Muscle layer of colon (tissue), 2 donors: ENCODE measurements around the gene TUNAR.

Experiments
- H3K27ac ChIP-seq: one replicate; pipeline ENCODE4 v1.7.0; 2013; ENCODE audit warnings: low read depth, mild to moderate bottlenecking, low read length, moderate library complexity
- H3K27me3 ChIP-seq, 2 donors: one replicate each; pipeline ENCODE4 v1.7.0; 2013; ENCODE audit warnings: low read length in 2 of 2, mild to moderate bottlenecking in 2 of 2; ENCODE audit not compliant: insufficient read depth in 2 of 2, control insufficient read depth in 1 of 2
- H3K36me3 ChIP-seq: one replicate; pipeline ENCODE4 v1.7.0; 2013; ENCODE audit warnings: mild to moderate bottlenecking, low read length; ENCODE audit not compliant: insufficient read depth
- H3K4me1 ChIP-seq: one replicate; pipeline ENCODE4 v1.7.0; 2013; ENCODE audit warnings: mild to moderate bottlenecking, low read length; ENCODE audit not compliant: insufficient read depth
- H3K4me3 ChIP-seq, 2 donors: one replicate each; pipeline ENCODE4 v1.7.0; 2013; ENCODE audit warnings: low read length in 2 of 2, low read depth in 1 of 2, mild to moderate bottlenecking in 1 of 2, moderate library complexity in 1 of 2
- H3K9ac ChIP-seq: one replicate; pipeline ENCODE4 v1.7.0; 2013; ENCODE audit warnings: low read length
- H3K9me3 ChIP-seq: one replicate; pipeline ENCODE4 v1.7.0; 2013; ENCODE audit warnings: mild to moderate bottlenecking, low read length
- donor health status: abdominal sarcoma.
- donor health status: Adenocarcinoma of cecum.

The TUNAR gene

DNA sequence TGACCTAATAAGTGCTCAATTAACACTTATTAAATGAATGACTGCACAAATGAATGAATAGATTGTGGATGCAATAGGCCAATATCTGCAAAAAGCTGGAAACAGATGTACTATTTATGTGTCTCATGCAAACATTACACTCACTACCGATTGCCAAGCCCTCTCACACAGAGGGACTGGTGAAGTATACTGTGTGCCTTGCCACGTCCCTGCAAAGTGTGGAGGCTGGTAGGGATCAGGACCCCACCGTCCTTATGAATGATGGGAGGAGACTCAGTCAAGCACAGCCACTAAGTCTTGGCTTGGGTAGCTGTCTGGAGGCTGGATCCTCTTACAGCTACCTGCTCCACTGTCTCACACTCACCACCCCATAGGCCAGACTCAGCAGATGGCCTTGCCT lies 3.9 kb upstream of the TUNAR start:
- Histone ChIP-seq H3K27me3 (peaks cover 9 to 31% of the 10 kb centered on the region in 2 donors), H3K9ac (no peak overlapping the region), H3K4me1 (no peaks in the 10 kb centered on the region), H3K4me3 (no peak overlapping the region), H3K9me3 (no peaks in the 10 kb centered on the region), H3K36me3 (no peaks in the 10 kb centered on the region), H3K27ac (no peak overlapping the region)

DNA sequence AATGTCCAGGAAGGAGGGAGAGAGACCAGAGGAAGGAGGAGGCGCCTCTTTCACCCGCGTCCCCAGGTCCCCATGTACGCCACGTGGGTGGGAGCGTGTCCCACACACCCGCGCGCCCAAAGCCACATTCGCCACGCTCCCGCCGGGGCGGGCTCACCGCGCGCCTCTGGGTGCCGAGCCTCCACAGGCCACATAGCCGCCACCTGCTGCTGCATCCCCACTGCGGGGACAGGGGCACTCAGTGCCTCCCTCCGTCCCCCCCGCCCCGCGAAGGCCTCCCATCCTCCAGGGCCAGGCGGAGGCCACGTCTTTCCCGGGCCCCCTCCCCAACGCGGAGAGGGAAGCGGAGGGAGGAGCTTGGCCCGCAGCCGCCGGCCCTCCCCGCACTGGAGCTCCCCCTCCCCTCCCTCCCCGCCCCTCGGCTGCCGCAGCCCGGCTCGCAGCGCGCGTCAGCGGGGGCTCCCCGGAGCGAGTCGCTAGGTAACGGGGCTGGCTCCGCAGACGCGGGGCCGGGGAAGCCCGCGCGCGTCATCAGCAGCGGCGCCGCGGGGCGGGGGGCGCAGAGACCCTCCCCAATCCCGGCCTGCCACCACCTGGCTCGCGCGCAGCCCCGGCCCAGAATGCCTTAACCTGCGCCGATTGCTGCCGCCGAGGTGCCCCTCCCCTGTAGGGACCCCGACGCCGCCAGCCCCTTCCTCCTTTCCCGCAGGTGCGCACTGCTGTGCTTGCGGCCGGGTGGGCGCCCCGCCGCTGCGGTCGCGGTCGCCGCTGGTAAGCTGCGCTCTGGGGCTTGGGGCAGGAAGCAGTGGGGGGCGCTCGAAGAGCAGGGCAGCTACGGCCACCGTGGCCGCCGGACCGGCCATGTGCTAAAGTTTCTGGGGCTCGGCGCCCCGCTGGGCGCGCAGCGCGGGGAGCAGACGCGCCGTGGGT lies 536 bp upstream of the TUNAR start:
- peak overlapping the region in 1 of 2 donors; percentile 20 for H3K4me3 ChIP-seq

DNA sequence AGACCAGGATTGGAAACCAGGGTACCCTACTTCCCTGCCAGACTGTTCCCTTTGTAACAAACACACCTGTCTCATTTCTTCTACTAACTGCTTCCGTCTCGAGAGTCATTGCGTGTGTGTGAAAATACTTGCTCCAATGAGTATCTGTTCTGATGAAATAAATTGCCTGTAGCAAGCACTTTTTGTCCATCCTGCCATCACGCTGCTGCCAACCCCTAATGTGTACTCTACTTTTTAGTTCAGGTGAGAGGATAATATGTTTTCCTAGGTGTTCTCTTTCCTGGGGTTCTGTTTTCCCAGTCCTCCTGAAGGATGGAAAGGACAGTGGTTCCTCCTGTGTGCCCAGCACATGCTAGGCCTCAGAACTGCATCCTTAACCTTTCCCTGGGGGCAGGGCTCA lies 1.0 kb downstream of the TUNAR start:
- no peak overlapping the region for H3K4me3 ChIP-seq
- H3K9ac ChIP-seq, result no peak overlapping the region
- no peaks in the 10 kb centered on the region for H3K36me3 ChIP-seq
- H3K9me3 ChIP-seq, result no peaks in the 10 kb centered on the region
- H3K27ac ChIP-seq, result no peak overlapping the region
- H3K4me1 ChIP-seq, result no peaks in the 10 kb centered on the region
- peaks cover 9 to 35% of the 10 kb centered on the region in 2 donors for H3K27me3 ChIP-seq

More for the DNA sequence above, 536 bp upstream of the TUNAR start:
- H3K27ac ChIP-seq, result no peak overlapping the region
- H3K27me3 ChIP-seq, result peaks cover 9 to 35% of the 10 kb centered on the region in 2 donors
- H3K9ac ChIP-seq, result no peak overlapping the region
- H3K36me3 ChIP-seq, result no peaks in the 10 kb centered on the region
- H3K4me1 ChIP-seq, result no peaks in the 10 kb centered on the region
- H3K9me3 ChIP-seq, result no peaks in the 10 kb centered on the region

DNA sequence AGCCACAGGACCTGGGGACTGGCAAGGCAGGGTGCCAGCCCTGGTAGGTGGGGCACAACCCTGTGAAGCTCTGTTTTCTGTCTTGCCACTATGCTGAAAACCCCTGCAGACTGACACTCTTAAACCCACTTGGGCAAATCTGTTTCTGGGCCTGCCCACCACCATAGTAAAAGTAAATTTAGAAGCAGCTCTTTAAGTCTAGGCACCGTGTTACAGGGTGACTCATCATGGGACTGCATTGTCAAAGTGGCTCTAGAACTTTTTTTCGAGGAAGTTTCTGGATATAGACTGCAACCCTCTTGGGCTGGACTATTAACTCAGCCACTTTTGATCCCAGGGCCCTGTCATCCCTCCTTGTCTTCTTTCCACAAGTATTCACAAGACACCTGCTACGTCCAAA lies 7.7 kb downstream of the TUNAR start:
- Histone ChIP-seq H3K36me3 (no peaks in the 10 kb centered on the region), H3K9me3 (no peaks in the 10 kb centered on the region), H3K4me1 (no peaks in the 10 kb centered on the region), H3K27ac (no peak overlapping the region), H3K4me3 (no peak overlapping the region), H3K27me3 (no peaks in the 10 kb centered on the region), H3K9ac (no peak overlapping the region)

DNA sequence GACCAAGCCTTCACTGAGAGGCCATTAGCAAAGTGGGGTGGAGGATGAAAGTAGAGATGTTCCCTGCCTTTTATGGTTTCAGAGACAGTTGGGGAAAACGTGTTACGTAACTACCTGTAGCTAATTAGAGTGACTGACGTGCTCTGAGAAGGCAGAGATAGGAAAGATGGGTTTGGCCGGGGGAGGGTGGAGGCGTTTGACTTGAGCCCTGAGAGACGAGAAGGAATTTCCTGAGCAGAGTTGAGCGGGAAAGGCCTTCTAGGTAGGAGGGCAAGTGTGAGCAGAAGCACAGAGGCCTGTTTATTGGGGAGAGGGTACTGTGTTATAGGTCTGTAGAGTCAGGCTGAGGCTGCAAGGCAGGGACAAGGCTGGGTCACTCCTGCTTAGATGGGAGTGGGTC lies 8.6 kb downstream of the TUNAR start:
- no peak overlapping the region for H3K9ac ChIP-seq
- no peaks in the 10 kb centered on the region for H3K9me3 ChIP-seq
- no peaks in the 10 kb centered on the region for H3K4me1 ChIP-seq
- H3K27ac ChIP-seq, result no peak overlapping the region
- H3K27me3 ChIP-seq, result no peaks in the 10 kb centered on the region
- H3K36me3 ChIP-seq, result no peaks in the 10 kb centered on the region
- no peak overlapping the region for H3K4me3 ChIP-seq

DNA sequence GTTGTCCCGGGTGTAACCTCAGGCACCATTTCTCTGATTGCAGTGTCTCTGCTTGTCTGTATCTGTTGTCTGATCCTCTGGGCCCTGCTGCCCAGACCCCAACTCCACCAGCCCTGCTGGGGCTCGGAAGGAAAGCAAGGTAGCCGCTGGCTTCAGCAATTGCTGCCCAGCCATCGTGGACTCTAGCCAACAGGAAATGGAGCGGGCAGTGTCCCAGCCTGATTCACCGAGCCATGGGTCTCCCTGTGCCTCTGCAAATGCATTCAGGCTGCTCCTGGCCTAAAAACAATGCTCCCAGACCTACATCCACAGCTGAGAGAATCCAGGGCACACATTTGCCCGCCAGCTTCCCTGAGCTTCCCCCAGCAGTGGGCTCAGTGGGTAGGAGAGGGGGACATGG lies 9.2 kb downstream of the TUNAR start:
- H3K9ac ChIP-seq, result no peak overlapping the region
- H3K4me3 ChIP-seq, result no peak overlapping the region
- H3K27me3 ChIP-seq, result no peaks in the 10 kb centered on the region
- no peaks in the 10 kb centered on the region for H3K36me3 ChIP-seq
- no peak overlapping the region for H3K27ac ChIP-seq
- no peaks in the 10 kb centered on the region for H3K4me1 ChIP-seq
- no peaks in the 10 kb centered on the region for H3K9me3 ChIP-seq

DNA sequence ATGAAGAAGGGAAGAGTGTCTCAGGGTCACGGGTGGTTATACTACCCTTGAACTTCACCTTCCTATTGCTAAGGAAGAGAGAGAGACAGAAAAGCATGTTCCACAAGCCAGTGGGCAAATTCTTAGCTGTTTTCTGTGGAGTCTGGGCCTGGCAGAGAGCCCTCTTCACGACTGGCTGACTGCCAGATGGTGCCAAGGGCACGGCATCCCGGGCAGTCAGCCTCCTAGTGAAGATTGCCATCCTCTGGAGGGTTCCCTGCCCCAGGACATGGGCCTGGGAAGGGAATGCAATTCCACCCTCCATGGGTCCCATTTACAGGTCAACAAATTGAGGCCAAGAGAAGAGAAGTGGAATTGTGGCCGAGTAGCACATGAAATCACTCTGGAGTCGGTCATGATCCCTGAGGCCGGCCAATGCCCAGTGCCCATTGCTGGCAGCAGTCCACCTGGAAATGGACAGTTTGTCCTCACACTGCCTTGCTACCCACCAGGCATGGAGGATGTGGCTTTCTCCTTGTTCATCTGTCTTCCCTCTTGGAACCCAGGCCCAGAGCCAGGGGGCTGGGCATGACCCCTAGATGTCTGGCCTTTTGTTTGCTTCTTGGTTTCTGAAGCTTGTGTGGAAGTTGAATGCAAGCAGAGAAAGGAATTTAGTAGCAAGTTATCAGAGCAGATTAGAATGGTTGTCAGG lies 9.9 kb downstream of the TUNAR start:
- H3K4me3 ChIP-seq, result no peak overlapping the region
- H3K27me3 ChIP-seq, result no peaks in the 10 kb centered on the region
- no peaks in the 10 kb centered on the region for H3K9me3 ChIP-seq
- no peaks in the 10 kb centered on the region for H3K36me3 ChIP-seq
- no peaks in the 10 kb centered on the region for H3K4me1 ChIP-seq
- H3K9ac ChIP-seq, result no peak overlapping the region
- no peak overlapping the region for H3K27ac ChIP-seq

DNA sequence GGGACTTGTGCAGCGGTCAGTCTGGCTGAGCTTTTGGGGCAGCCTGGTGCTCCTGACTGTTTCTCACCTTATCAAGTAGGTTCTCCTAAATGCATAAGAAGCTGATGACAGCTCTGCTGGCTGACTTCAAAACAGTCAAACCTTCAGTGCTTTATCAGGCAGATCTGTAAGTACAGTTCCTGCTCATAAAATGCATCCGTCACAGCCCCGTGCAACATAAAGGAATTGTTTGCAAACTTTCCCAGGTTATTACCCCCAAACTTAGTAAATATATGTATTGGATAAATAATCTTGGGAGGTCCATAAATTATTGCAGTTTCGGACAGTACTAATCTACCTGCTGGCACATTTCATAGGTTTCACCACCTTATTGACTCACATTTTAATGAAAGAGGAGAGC lies 10.7 kb downstream of the TUNAR start:
- Histone ChIP-seq H3K4me3 (no peak overlapping the region), H3K36me3 (no peaks in the 10 kb centered on the region), H3K9me3 (no peaks in the 10 kb centered on the region), H3K27me3 (no peaks in the 10 kb centered on the region), H3K4me1 (no peaks in the 10 kb centered on the region), H3K27ac (no peak overlapping the region), H3K9ac (no peak overlapping the region)

DNA sequence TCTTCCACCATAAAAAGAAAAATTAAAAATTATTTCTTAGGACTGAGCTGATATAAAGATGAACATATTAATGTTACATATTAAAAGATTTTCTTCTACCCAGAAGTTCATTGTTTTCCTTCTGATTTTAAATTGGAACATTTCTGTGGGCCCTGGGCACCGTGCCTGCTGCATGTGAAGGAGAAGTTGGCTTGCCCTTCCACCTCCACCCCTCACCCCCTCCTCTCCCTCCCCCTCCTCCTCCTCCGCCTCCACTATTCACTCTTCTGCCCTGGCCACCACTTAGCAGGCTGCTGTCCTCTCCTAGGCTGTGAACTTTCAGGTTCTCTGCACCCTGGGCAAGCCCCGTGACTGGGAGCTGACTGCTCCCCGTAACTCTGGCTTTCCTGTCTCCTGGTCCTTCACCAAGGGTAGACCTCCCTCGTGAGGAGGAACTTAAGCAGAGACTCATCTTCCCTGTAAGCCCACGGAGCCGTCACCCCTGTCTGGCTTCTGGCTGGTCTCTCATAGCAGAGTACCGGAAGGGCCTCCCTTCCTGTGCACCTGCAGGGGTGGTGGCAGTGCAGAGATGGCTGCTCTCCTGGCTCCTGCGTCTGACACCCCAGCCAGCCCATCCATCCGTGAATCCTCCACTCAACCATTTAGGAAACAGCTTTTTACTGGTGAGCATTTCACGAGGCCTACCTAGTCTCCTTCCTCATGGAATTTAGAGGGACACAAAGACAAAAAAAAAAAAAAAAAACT lies 12.8 kb downstream of the TUNAR start:
- no peak overlapping the region for H3K4me3 ChIP-seq
- H3K9ac ChIP-seq, result no peak overlapping the region
- H3K4me1 ChIP-seq, result no peaks in the 10 kb centered on the region
- H3K9me3 ChIP-seq, result no peaks in the 10 kb centered on the region
- H3K36me3 ChIP-seq, result no peaks in the 10 kb centered on the region
- H3K27ac ChIP-seq, result no peak overlapping the region
- H3K27me3 ChIP-seq, result no peaks in the 10 kb centered on the region

DNA sequence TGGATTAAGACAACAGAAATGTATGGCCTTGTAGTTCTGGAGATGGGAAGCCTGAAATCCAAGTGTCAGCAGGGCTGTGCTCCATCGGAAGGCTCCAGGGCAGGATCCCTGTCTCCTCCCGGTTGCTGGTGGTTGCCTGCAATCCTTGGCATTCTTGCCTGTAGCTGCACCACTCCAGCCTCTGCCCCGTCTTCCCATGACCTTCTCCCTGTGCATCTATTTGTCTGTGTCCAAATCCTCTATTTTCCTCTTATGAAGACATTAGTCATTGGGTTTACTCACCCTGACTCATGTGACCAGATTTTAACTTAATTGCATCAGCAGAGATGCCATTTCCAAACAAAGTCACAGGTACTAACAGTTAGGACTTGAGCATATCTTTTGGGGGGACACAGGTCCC lies 15.1 kb downstream of the TUNAR start:
- H3K27me3 ChIP-seq, result no peaks in the 10 kb centered on the region
- H3K4me1 ChIP-seq, result peaks cover 5% of the 10 kb centered on the region
- no peaks in the 10 kb centered on the region for H3K36me3 ChIP-seq
- H3K9me3 ChIP-seq, result no peaks in the 10 kb centered on the region
- no peak overlapping the region for H3K9ac ChIP-seq
- H3K4me3 ChIP-seq, result no peak overlapping the region
- no peak overlapping the region for H3K27ac ChIP-seq

DNA sequence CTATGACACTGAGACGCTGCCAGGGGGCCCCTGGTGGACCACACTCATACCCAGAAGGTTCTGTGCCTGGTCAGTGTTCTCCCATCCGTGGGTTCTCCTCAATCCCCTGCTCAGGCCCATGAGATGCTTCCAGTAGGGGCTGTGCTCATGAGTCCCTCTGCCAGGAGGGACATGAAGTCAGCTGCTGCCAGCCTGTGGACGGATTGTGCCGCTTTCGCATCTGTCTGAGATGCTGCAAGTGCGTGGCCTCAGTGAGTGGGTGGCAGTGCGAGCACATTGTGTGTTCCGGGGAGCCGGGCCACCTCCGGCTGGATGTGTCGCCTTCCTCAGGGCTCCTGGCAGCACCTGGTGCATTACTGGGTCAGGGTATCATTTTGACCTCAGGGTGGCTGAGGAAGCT lies 15.5 kb downstream of the TUNAR start:
- Histone ChIP-seq H3K4me3 (no peak overlapping the region), H3K27me3 (no peaks in the 10 kb centered on the region), H3K9me3 (no peaks in the 10 kb centered on the region), H3K27ac (no peak overlapping the region), H3K9ac (no peak overlapping the region), H3K36me3 (no peaks in the 10 kb centered on the region), H3K4me1 (peaks cover 5% of the 10 kb centered on the region)
